Testis (tissue), 3 donors: Measurements from ENCODE around the gene RBP7. TPM values are rescaled to one million over a fixed set of nuclear protein-coding genes. Genes with fewer than 3 reads are reported as not detected.
A peak's percentile ranks its signal among the peaks of the same experiment; 100 is the strongest.
"Not testable (repeated sequence)": the region's sequence is repeated elsewhere in the genome, so short reads cannot be mapped to it uniquely, and the experiment has no call there.

Experiments
- DNase-seq: peaks from one replicate; pipeline ENCODE4 v3.0.0-alpha.2; 2019
- H3K27ac ChIP-seq, 2 donors: fragments of 200-600 bp; sonication (generic); one replicate each; pipeline ENCODE4 v1.5.1; 2019
- H3K27me3 ChIP-seq: fragments of 200-600 bp; sonication (generic); one replicate; pipeline ENCODE4 v1.5.1; 2019
- H3K36me3 ChIP-seq: fragments of 200-600 bp; sonication (generic); one replicate; pipeline ENCODE4 v1.5.1; 2017; ENCODE audit warnings: low read depth; ENCODE audit errors: missing control alignments
- H3K4me1 ChIP-seq: fragments of 200-600 bp; sonication (generic); one replicate; pipeline ENCODE4 v1.5.1; 2019
- H3K4me3 ChIP-seq, 2 donors: fragments of 200-600 bp; sonication (generic); one replicate each; pipeline ENCODE4 v1.5.1; 2017 to 2019
- H3K9me3 ChIP-seq: fragments of 200-600 bp; sonication (generic); one replicate; pipeline ENCODE4 v1.5.1; 2017
- POLR2A ChIP-seq: fragments of 450-650 bp; IDR thresholded peaks from one replicate; pipeline ENCODE4 v1.6.1; 2017; ENCODE audit warnings: antibody characterized with exemption, mild to moderate bottlenecking, moderate library complexity
- WGBS, 2 donors: methylation state at CpG; one replicate each; pipeline ENCODE4 v1.1.5; 2018; 5-methylcytosine and 5-hydroxymethylcytosine counted together
- intact Hi-C: fragments of 100-400 bp; cut with DNase I; formaldehyde crosslinking; loops from one replicate; pipeline ENCODE4 v1.15.1; 2023; ENCODE audit warnings: low total_unique reads
- polyA plus RNA-seq: library from polyadenylated mRNA; stranded (reverse); fragments of 350-450 nt; fragmentation: Illumina TruSeq; extraction: RNeasy Lipid Tissue Mini Kit (QIAGEN cat#74804); gene quantifications from one replicate; pipeline ENCODE4 v1.2.3, GENCODE V29; 2014; ENCODE audit warnings: low read depth, low replicate concordance; ENCODE audit not compliant: insufficient read depth
- total RNA-seq, 2 donors: library from RNA; depleted of rRNA; stranded (reverse); fragments of >200 nt; gene quantifications; one replicate each; pipeline ENCODE4 v1.2.3, GENCODE V29; 2016
- TF ChIP-seq, protein P1 (sequence below), 3 experiments: fragments of 450-650 bp in 2 of 3; fragments of 200-600 bp in 1 of 3; sonication (generic) in 1 of 3; IDR thresholded peaks; one replicate each; pipeline ENCODE4 v1.5.1; 2016 to 2019; ENCODE audit warnings: antibody characterized with exemption in 3 of 3, mild to moderate bottlenecking in 2 of 3, moderate library complexity in 1 of 3

The RBP7 gene
- total and polyA plus RNA-seq, 3 donors from 2014 or later = 6.5 to 35.3 (median 7.7) TPM

- DNase-seq = no peak
- peaks cover 5% of the 10 kb centered on the region for H3K4me1 ChIP-seq
- intact Hi-C loops = no loop called here
These were observed 30.0 kb downstream of the RBP7 start for GRCh38 chr1:10027027-10027426.

DNA sequence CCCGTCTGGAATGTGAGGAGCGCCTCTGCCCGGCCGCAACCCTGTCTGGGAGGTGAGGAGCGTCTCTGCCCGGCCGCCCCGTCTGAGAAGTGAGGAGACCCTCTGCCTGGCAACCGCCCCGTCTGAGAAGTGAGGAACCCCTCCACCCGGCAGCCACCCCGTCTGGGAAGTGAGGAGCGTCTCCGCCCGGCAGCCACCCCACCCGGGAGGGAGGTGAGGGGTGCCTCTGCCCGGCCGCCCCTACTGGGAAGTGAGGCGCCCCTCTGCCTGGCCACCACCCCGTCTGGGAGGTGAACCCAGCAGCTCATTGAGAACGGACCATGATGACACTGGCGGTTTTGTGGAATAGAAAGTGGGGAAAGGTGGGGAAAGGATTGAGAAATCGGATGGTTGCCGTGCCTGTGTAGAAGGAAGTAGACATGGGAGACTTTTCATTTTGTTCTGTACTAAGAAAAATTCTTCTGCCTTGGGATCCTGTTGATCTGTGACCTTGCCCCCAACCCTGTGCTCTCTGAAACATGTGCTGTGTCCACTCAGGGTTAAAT lies 32.0 kb downstream of the RBP7 start:
- H3K27me3 ChIP-seq, intact Hi-C loops, H3K9me3 ChIP-seq, H3K36me3 ChIP-seq, DNase-seq, H3K27ac ChIP-seq, H3K4me3 ChIP-seq: not testable (repeated sequence)
- peaks cover 10% of the 10 kb centered on the region for H3K4me1 ChIP-seq
- WGBS, 2 donors = 82 to 89% methylated on average over 12 to 18 of the region's 24 CpGs

More at GRCh38 chr1:10027027-10027426, 30.0 kb downstream of the RBP7 start:
- Histone ChIP-seq H3K9me3 (no peaks in the 10 kb centered on the region), H3K27me3 (no peaks in the 10 kb centered on the region), H3K36me3 (no peaks in the 10 kb centered on the region), H3K4me3 (no peak overlapping the region), H3K27ac (no peak overlapping the region)
- TF ChIP-seq POLR2A = no peak
- TF ChIP-seq, protein P1, sequence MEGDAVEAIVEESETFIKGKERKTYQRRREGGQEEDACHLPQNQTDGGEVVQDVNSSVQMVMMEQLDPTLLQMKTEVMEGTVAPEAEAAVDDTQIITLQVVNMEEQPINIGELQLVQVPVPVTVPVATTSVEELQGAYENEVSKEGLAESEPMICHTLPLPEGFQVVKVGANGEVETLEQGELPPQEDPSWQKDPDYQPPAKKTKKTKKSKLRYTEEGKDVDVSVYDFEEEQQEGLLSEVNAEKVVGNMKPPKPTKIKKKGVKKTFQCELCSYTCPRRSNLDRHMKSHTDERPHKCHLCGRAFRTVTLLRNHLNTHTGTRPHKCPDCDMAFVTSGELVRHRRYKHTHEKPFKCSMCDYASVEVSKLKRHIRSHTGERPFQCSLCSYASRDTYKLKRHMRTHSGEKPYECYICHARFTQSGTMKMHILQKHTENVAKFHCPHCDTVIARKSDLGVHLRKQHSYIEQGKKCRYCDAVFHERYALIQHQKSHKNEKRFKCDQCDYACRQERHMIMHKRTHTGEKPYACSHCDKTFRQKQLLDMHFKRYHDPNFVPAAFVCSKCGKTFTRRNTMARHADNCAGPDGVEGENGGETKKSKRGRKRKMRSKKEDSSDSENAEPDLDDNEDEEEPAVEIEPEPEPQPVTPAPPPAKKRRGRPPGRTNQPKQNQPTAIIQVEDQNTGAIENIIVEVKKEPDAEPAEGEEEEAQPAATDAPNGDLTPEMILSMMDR (IDR thresholded peaks at IDR 0.05) = no peak

GRCh38 chr1:10031461-10031860 lies 34.4 kb downstream of the RBP7 start:
- Histone ChIP-seq H3K9me3 (no peaks in the 10 kb centered on the region), H3K27me3 (no peaks in the 10 kb centered on the region), H3K4me1 (peaks cover 20% of the 10 kb centered on the region), H3K4me3 (peak overlapping the region; percentile 80 to 95), H3K36me3 (no peaks in the 10 kb centered on the region), H3K27ac (no peak overlapping the region)
- DNase-seq = no peak
- intact Hi-C loops = no loop called here
- TF ChIP-seq, protein P1 (IDR thresholded peaks at IDR 0.05) = no peak
- no peak for TF ChIP-seq POLR2A
- WGBS, 2 donors = 40 to 59% methylated on average over 3 of the region's 3 CpGs

DNA sequence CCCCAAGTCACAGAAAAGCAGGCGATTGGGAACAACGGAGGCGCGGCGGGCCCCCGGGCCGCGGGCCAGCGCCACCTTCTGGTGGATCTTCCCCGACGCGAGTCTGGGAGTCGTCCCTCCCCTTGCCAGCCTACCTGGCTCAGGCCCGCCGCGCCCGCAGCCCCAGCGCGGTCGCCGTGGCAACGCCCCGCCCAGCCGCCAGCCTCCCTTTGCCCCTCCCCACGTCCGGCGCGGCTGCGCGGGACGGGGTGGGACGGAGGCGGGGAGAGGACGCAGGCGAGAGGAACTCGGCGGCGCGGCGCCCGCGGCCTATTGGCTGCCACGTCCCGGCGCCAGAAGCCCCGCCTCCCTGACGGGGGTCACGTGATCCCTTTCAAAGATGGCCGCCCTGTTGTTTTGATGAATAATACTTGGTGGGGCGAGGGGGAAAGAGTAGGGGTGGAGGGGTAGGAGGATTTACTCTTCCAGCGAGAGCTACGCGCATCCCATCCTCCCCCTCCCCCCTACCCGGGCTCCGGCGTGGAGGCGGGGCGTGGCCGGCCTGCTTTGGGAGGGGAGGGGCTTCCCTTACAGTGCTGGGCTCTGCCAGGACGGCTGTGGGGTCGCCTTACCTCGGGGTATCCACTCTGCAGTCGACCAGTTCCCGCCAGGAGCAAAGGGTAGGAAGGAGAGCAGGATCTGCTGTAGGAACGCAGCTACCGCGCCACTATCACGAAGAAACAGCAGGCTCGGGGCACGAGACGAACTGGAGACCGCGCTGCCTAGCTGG lies 35.7 kb downstream of the RBP7 start, which contains the start of gene UBE4B:
Gene UBE4B, plus strand, starts transcription at position 369 of the 769 bp plus-strand sequence. CDS start 713 bp downstream, outside the sequence.
- Histone ChIP-seq H3K4me3 (peak within 1 kb of the TSS; percentile 80 to 95), H3K4me1 (peaks cover 20% of the 10 kb centered on the region), H3K27ac (peak within 1 kb of the TSS; percentile 83 to 98), H3K9me3 (no peaks in the 10 kb centered on the region), H3K36me3 (no peaks in the 10 kb centered on the region), H3K27me3 (no peaks in the 10 kb centered on the region)
- TF ChIP-seq POLR2A = no peak
- TF ChIP-seq, protein P1 (IDR thresholded peaks at IDR 0.05) = peak; percentile 77 to 88 (median 86)
- intact Hi-C loops = no loop called here
- peak; percentile 98 for DNase-seq
- WGBS, 2 donors = 0 to 1% methylated on average over 47 to 59 of the region's 73 CpGs

DNA sequence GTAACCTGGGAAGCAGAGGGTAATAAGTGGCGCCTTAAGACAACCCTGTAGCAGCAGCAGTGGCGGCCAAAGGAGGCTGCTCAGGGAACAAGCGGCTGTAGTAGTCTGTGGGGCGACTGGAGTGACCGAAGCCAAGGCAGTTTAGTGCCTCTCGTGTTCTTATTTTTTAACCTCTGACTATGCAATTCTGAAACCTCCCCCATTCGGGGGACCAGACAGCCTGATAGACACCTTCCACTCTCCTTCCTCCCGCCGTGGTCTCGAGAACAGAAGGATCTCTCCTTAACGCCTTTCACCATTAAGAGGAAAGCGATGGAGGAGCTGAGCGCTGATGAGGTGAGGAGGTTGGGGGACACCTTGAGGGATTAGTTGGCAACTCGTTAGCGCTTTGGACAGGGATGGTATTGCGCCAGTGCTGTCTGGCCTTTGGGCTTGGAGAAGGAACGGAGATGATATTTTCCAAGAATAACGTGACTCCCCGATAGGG lies 36.4 kb downstream of the RBP7 start:
- WGBS, 2 donors = 0 to 1% methylated on average over 19 of the region's 19 CpGs
- Histone ChIP-seq H3K4me3 (peak overlapping the region; percentile 80 to 95), H3K36me3 (no peaks in the 10 kb centered on the region), H3K9me3 (no peaks in the 10 kb centered on the region), H3K27ac (peak overlapping the region; percentile 83 to 98), H3K4me1 (peaks cover 20% of the 10 kb centered on the region), H3K27me3 (no peaks in the 10 kb centered on the region)
- TF ChIP-seq, protein P1 (IDR thresholded peaks at IDR 0.05) = no peak
- no peak for TF ChIP-seq POLR2A
- peak; percentile 65 for DNase-seq
- intact Hi-C loops = no loop called here
